B cell (primary cell): ENCODE data around the gene KIF11.

Experiments
- EZH2 ChIP-seq: IDR thresholded peaks from 2 replicates; pipeline ENCODE4 v1.6.1; 2012; ENCODE audit warnings: borderline replicate concordance, low read depth, mild to moderate bottlenecking, moderate library complexity, low read length; ENCODE audit not compliant: insufficient read depth, poor library complexity, severe bottlenecking
- TF ChIP-seq, protein P1 (sequence below): fragments of 200-600 bp; IDR thresholded peaks from one replicate; pipeline ENCODE4 v1.8.0; 2022; ENCODE audit warnings: antibody characterized with exemption, mild to moderate bottlenecking

DNA sequence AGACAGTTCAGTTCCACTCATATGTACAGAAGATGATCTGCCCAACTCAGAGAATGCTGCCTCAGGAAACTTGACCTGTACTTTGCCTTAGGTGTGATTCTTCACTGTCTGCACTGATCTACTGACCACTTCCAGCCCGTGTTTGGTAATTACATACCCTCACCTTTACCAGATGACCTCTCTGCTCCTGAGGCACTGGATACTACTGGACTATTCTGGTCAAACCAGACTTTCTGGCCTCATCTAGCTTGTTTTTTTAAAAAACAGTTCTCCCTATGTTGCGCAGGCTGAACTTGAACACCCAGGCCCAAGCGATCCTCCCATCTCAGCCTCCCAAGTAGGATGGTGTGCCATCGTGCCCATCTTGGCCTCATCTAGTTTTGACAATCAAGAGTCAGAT, 45.3 kb upstream of the KIF11 start:
- TF ChIP-seq, protein P1, sequence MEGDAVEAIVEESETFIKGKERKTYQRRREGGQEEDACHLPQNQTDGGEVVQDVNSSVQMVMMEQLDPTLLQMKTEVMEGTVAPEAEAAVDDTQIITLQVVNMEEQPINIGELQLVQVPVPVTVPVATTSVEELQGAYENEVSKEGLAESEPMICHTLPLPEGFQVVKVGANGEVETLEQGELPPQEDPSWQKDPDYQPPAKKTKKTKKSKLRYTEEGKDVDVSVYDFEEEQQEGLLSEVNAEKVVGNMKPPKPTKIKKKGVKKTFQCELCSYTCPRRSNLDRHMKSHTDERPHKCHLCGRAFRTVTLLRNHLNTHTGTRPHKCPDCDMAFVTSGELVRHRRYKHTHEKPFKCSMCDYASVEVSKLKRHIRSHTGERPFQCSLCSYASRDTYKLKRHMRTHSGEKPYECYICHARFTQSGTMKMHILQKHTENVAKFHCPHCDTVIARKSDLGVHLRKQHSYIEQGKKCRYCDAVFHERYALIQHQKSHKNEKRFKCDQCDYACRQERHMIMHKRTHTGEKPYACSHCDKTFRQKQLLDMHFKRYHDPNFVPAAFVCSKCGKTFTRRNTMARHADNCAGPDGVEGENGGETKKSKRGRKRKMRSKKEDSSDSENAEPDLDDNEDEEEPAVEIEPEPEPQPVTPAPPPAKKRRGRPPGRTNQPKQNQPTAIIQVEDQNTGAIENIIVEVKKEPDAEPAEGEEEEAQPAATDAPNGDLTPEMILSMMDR = no peak
- no peak for TF ChIP-seq EZH2
